ENCODE data around the gene CPT1C.

DNA sequence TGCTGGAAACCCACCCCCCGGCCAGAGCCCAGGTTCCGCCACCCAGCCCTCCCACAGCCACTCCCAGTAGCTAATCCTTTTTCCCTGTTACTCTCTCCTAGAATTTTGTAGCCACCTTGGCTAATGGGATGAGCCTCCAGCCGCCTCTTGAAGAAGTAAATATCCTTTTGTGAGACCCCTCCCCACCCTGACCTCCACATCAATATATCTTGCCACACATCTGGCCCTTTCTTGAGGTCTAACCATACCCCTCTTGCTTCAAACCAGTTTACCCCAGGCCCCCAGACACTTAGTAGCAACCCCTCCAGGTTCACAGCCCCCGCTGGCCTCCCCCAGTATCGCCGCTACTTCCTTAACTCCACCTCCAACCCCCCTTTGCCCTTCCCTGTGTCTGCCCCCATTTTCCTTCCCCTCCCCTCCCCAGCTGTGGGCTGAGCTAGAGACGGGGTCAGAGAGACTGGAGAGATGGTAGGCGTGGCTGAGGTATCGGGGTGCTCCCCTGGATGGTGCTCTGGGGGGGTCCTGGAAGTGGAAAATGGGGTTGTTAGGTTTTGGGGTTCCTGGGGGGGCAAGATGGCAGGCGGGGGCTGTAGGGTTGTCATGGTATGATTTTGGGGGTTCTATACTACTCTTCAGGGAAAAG is 11.0 kb upstream of the CPT1C start:
- TF ChIP-seq, protein P1, sequence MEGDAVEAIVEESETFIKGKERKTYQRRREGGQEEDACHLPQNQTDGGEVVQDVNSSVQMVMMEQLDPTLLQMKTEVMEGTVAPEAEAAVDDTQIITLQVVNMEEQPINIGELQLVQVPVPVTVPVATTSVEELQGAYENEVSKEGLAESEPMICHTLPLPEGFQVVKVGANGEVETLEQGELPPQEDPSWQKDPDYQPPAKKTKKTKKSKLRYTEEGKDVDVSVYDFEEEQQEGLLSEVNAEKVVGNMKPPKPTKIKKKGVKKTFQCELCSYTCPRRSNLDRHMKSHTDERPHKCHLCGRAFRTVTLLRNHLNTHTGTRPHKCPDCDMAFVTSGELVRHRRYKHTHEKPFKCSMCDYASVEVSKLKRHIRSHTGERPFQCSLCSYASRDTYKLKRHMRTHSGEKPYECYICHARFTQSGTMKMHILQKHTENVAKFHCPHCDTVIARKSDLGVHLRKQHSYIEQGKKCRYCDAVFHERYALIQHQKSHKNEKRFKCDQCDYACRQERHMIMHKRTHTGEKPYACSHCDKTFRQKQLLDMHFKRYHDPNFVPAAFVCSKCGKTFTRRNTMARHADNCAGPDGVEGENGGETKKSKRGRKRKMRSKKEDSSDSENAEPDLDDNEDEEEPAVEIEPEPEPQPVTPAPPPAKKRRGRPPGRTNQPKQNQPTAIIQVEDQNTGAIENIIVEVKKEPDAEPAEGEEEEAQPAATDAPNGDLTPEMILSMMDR (IDR thresholded peaks at IDR 0.05): no peak
- TF ChIP-seq POLR2A (IDR thresholded peaks at IDR 0.05): no peak
